HG02623 (cell line): ENCODE data around the gene CDC25A.

Source experiments
- ATAC-seq: cut with Tn5 transposase; IDR thresholded peaks from one replicate; pipeline ENCODE4 v1.9.1; 2021; ENCODE audit warnings: moderate library complexity; ENCODE audit not compliant: unreplicated experiment

CDC25A gene

DNA sequence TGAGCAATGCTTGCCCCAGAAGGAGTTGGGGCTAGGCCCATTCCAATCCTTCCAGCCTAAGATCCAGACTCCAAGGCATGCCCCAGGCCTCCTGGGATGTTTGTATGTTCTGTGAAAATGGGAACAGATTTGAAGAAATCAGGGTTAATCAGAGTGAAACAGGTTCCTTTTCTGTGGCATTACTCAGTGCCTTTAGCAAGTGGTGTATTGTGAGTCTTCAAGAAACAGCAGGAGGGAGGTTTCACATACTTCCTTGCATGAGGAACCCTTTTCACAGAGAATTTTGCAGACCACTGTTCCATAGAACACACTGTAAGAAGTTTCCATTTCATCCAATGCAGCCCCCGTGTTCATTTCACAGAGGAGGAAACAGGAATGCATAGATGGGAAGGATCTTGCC, 8.4 kb upstream of the CDC25A start:
- no peak for ATAC-seq

- ATAC-seq: no peak
Measured at GRCh38 chr3:48194446-48195071, 6.3 kb upstream of the CDC25A start.

GRCh38 chr3:48190911-48191310, 2.7 kb upstream of the CDC25A start:
- ATAC-seq: no peak

- no peak for ATAC-seq
Measured at GRCh38 chr3:48189321-48189720, 1.1 kb upstream of the CDC25A start.

DNA sequence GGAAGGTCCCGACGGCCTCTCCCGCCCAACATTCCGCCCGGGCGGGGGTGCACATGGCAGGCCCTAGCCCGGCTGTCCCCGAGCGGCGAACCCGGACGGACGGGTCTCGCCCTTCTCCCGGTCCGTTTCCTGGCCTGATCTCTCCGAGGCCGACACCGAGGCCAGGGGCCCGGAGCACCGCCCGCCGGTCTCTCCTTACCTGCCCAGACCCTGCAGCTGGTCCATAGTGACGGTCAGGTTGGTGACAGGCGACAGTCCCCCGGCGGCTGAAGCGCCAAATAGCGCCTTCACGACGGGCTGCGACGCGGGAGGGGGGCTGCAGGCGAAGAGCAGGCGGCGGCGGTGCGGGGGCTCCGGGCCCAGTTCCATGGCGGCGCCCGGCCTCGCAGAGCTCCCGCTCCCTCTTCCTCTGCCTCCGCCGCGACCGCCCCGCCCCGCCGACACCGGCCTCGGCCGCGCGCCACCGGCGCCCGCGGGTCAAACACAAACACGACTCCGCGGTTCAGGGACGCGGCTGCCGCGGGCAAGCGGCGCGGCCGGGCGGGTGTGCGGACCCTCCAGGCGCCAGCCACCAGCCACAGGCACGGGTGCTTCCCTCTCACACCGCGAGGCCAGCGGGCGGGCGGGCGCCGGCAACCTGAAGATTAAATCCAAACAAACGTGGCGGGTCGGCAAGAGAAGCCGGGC, 495 bp downstream of the CDC25A start:
- peak; percentile 20 for ATAC-seq

DNA sequence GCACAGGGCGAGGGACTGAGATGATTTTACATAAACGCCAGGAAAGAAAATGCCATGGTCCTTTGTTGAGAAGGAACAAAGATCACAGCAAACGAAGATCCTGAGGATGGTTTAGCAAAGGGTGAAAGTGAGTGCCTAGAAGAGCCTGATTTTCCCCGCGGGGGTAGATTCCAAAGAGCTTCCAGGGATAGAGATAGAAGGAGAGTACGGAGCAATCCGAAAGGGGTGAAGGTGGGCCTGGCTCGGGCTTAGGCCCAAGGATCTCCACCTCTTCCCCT, 977 bp downstream of the CDC25A start:
- ATAC-seq: no peak

- ATAC-seq: no peak
Measured at GRCh38 chr3:48186631-48187300, 1.5 kb downstream of the CDC25A start.

DNA sequence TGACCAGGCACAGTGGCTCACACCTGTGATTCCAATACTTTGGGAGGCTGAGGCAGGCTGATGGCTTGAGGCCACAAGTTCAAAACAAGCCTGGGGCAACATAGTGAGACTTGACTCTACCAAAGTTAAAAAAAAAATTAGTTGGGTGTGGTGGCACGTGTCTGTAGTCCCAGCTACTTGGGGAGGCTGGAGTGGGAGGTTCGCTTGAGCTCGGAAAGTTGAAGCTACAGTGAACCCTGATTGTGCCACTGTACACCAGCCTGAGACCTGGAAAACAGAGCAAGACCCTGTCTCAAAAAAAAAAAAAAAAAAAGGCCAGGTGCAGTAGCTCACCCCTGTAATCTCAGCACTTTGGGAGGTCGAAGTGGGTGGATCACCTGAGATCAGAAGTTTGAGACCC, 3.1 kb downstream of the CDC25A start:
- no peak for ATAC-seq

GRCh38 chr3:48184299-48184698, 3.9 kb downstream of the CDC25A start:
- ATAC-seq: no peak

DNA sequence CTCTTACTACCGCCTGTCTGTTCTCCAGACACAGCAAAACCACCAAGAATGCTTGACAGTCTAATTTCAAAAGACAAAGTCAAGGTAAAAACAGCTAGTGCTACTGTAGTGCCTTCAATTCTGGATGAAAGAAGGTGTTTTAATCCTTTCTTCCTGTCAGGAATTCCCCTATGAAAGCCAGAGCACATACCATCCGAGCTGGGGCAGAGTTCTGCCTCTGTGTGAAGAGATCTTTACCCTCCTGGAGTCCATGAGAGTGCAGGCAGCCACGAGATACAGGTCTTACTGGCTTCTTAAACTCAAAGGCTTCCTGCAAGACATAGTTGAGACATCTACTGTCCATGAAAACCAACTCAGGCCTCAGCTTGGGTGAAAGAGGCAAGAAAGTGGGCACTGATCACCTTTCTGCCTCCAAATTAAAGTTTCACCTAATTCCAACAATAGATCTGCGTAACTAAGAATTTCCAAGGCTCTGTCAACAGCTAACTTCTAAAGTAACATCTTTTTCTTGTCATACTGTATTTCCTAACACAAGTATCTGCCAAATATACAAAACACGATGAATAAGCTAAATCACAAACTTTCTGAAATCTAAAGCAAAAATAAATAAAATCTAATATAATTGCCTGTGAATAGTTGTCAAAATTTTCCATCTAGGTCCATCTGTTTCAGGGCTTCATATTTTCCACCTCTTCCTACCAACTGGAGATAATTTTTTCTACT, 7.5 kb downstream of the CDC25A start:
- ATAC-seq: no peak

DNA sequence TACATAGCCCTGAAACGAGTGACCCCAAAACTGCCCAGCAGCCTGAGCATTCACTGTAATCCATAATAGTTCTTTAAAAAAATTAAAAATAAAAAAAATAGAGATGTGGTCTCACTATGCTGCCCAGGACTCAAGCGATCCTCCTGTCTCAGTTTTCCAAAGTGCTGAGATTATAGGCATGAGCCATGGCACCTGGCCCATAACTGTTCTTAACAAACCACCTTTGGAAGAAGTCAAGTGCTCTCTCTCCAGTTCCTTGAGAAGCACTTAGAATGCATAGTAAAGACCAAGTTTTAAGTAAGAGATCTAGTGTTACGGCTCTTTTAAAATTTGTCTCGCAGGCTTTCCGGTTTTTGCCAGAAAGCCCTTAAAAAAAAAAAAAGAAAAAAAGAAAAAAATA, 8.2 kb downstream of the CDC25A start:
- ATAC-seq: no peak

- no peak for ATAC-seq
Measured at GRCh38 chr3:48178072-48178471, 10.1 kb downstream of the CDC25A start.

GRCh38 chr3:48157950-48158376, 30.3 kb downstream of the CDC25A start:
- ATAC-seq: no peak

DNA sequence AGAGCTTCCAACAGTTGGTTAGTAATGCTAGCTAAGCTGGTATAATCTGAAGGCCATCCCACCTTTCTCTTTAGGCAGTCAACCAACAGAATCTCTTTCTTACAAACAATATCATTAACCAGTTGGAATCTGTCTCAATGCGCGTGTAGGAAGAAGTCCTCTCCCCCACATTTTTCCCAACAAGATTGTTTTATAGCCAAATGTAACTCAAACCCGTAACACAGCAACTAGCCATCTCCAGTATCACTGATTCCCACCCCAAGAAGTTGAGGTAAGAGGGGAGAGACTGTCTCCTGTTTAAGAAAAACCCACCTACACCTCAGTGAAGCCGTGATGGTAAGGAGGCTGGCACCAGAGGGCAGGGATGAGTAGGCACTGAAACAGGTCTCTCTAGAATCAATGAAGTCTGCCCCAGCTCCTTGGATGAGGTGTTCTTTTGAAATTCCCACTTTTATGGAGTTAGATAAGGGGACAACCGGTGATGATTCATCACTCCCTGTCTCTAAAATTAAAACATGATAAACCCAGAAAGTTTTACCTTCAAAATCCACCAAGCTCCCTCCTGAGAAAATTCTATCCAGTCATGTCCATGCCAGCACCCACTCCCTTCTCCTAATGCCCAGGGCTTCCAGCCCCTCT, 30.9 kb downstream of the CDC25A start:
- no peak for ATAC-seq

GRCh38 chr3:48156163-48156562, 32.1 kb downstream of the CDC25A start:
- no peak for ATAC-seq

- no peak for ATAC-seq
Measured at GRCh38 chr3:48155122-48155521, 33.1 kb downstream of the CDC25A start.

- no peak for ATAC-seq
Measured at GRCh38 chr3:48151807-48152427, 36.3 kb downstream of the CDC25A start.

GRCh38 chr3:48151058-48151806, 37.0 kb downstream of the CDC25A start:
- ATAC-seq: no peak

GRCh38 chr3:48143992-48144391, 44.2 kb downstream of the CDC25A start:
- no peak for ATAC-seq

GRCh38 chr3:48143567-48143966, 44.6 kb downstream of the CDC25A start:
- no peak for ATAC-seq
